SHP77 treated with DMSO at 0.1 percent for 48 hours (cell line): ENCODE measurements around the gene SMIM17.

ENCODE experiments used
- DNase-seq: peaks from one replicate; lab custom pipeline; 2025; lab: John Stamatoyannopoulos, UW

SMIM17 gene

DNA sequence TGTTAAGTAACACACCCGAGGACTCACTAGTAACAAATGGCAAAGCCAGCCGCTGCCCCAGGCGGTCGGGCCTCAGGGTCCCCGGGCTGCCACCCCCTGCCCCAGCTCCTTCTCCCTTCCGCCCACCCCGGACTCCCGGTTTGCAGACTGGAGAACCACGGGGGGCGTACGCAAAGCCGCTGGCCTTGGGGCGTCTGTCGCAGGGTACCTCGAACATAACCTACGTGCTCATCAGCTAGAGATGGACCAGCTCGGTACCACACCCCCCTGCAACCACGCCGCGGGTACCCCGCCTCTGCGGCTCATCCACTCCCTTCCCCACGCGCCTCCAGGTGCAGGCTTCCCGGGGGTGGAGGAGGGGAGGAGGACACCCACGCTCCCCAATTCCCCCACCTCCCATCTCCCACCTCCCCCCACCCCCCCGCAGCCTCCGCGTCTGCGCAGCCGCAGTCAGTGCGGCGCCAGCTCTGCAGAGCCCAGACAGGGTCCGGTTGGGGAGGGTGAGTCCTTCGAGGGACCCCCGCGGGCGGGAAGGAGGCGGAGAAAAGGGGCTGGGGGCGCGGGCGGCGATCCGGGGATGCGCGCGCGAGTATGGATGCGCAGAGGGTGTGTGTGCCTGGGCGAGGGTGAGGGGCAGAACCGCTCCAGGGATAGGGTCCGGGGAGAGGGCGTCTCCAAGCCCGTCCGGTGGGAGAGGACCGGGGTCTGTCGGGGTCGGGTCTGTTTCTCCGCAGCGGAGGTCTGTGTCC, at the start of gene SMIM17:
Gene SMIM17, plus strand, starts transcription at position 449 of the 749 bp plus-strand sequence. CDS start 2,509 bp downstream, outside the sequence.
- no peak for DNase-seq

GRCh38 chr19:56594446-56594782, 48.5 kb upstream of the SMIM17 start:
- no peak for DNase-seq

DNA sequence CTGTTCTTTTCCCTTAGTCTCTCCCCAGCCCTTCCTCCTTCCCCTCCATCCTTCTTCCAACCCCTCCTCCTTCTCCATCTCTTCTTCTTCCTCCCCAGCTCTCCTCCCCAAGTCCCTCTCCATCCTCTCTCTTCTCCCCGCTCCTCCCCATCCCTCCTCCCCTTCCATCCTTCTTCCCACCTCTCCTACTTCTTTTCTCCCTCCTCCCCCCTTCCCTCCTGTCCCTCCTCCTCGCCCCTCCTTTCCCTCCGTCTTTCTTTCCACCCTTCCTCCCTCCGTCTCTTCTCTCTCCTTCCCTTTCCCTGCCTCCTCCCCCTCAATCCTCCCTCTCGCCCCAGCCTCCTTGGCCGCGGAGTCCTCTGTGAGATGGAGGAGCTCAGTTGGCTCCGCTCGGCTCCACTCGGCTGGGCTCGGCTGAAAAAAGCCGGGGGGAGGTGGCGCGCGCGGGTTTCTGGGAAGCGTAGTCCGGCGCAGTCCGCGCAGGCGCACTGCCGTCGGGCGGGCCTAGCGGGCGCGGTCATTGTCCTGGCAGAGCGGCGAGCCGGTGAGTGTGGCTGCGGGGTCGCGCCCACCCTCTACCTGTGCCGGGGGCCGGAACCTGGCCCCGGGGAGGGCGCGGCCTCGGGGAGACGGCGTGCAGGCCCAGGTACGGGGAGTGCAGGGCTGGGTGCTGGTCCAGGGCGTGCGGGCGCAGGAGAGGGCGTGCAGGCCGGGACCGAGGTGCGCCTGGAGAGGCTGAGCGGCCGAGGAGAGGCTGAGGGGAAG, 48.0 kb upstream of the SMIM17 start, which contains the start of gene ZNF71:
Gene ZNF71, plus strand, starts transcription at position 520 of the 765 bp plus-strand sequence. CDS start 6,257 bp downstream, outside the sequence.
- peak; percentile 42 for DNase-seq

DNA sequence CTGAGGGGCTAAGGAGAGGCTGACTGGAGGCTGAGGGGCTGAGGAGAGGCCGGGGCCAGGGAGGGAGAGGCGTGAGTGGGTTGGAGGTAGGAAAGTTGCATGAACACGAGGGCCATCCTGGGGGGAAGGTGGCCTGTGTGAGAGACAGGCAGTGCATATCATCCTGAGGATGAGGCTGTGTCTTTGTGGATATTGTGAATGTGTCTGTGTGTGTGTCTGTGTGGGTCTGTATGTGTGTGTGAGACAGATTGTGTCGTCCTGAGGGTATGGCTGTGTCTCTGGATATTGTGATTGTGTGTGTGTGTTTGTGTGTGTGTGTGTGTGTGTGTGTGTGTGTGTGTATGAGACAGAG, 47.4 kb upstream of the SMIM17 start:
- DNase-seq, result no peak

DNA sequence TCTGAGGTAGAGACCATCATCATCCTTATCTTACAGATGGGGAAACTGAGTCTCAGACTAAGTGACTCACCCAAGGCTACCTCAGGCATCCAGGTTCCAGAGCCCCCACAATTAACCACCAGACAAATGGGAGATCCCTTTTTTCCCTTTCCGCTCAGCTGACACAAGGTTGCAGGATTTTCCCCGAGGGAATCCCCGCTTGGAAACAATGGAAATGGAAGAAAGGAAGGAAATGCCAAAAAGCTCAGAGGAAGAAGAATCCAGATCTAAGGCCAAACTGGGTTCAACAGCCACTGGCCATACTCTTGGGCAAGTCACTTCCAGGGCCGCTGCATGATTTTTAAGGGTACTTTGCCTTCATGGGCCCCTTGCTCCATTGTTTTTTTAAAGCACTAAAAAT, 46.3 kb upstream of the SMIM17 start:
- no peak for DNase-seq

DNA sequence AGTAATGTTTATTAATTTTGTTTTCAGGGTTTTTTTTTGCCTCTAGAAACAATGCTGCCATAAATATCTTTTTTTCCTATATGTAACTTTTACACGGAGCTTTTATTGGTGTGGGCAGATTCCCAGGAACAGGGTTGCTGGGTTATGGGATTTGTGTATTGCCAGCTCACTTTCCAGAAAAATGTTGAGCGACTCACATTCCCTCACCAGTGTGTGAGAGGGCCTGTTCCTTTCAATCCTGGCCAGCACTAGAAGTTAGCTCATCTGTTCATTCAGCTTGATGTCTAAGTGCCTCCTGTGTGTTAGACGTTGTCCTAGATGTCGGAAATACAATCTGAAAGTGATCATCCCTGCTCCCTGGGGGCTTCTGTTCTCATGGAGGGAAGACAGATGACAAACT, 45.3 kb upstream of the SMIM17 start:
- DNase-seq, result no peak

DNA sequence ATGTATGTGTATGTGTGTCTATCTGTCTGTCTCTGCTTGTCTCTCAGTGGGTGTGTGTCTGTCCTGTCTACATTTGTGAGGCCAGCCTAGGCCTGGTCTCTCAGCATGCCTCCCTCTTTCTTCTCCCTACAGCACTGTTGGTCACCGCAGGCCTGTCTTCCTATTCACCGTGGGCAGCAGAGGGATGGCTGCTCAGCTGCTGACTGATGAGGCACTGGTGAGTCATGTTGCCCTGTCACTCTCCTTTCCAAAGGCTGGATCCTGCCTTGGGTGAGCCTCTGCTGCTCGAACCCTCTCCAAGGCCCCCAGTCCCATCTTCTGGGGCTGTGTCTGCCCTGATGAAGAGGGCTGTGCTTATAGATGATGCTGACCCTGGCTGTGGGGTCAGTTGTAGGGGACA, 41.6 kb upstream of the SMIM17 start:
- DNase-seq, result no peak

DNA sequence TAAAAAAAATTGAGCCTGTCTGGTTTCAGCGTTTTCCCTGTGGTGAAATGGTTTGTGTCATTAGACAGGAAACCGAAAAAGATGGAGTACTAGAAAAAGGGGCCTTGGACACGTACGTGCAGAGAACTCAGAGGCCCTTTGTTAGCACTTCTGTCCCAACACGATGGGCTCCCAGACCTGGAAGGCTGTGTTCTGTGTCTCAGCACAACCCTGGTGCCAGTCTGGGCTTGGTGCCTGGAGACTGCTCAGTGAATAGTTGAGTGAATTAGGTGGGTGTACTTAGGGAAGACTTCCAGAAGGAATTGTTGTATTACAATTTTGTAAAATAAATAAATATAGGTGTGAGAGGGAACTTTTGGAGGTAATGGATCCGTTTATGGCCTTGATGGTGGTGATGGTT, 39.1 kb upstream of the SMIM17 start:
- no peak for DNase-seq

DNA sequence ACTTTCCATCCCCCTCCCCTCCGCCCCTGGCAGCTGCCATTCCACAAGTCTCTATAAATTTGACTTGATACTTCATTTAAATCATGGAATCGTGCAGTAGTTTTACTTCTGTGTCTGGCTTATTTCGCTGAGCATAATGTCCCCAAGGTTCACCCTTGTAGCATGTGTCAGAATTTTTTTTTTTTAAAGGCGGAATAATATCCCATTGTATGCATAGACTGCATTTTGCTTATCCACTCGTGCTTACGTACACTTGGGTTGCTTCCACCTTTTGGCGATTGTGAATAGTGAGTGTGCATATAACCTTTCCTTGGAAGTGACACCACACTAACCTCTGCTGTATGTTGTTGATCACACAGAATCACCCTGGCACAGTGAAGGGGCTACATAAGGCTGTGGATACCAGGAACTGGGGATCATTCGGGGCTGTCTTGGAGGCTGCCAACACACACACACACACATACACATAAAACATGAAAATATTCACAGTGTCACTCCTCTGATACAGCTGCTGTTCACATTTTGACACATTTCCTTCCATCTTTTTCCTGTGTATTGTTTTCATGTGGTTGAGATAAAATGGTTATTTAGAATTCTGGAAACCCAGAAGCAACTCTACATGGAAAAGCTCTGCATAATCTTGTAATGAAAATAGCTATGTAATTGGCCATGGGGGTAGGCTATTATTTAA, 34.5 kb upstream of the SMIM17 start:
- DNase-seq, result no peak

DNA sequence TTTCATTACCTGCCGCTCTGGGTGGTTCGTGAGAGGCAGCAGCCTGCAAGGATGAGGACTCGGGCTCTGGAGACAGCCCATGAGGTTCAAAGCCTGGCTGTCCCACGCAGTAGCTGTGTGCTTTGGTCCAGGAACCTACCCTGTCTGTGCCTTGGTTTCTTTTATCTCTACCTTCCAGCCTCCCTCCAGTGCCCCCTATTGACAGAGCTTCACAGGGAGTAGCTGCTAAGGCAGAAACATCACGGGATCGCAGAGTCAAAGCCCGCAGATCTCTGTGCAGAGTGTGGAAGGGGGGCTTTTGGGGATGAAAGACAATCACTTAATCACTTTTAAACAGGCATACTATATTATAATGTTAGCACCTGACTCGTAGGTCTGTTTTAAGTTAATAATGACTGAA, 31.7 kb upstream of the SMIM17 start:
- DNase-seq, result no peak

GRCh38 chr19:56612737-56613136, 30.2 kb upstream of the SMIM17 start:
- DNase-seq, result no peak

GRCh38 chr19:56613639-56614038, 29.3 kb upstream of the SMIM17 start:
- DNase-seq, result no peak

- no peak for DNase-seq
Measured at GRCh38 chr19:56617531-56617930, 25.4 kb upstream of the SMIM17 start.

DNA sequence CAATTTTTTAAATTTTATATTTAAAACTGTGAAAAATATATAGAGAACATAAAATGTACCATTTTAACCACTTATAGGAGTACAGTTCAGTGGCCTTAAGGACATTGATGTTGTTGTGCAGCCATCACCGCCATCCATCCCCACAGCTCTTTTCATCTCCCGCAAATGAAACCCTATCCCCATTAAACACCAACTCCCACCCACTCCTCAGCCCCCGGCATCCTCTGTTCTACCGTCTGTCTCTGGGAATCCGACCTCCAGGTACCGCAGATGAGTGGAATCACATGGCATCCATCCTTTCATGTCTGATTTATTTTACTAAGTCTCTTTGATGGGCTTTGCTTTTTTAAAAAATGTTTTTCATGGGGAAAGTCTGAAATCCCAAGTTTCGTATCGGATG, 23.8 kb upstream of the SMIM17 start:
- no peak for DNase-seq

DNA sequence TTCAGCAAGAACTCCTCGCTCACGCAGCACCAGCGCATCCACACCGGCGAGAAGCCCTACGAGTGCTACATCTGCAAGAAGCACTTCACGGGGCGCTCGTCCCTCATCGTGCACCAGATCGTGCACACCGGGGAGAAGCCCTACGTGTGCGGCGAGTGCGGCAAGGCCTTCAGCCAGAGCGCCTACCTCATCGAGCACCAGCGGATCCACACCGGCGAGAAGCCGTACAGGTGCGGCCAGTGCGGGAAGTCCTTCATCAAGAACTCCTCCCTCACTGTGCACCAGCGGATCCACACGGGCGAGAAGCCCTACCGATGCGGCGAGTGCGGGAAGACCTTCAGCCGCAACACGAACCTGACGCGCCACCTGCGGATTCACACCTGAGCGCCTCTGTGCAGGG, 20.6 kb upstream of the SMIM17 start:
- no peak for DNase-seq

GRCh38 chr19:56623006-56623405, 20.0 kb upstream of the SMIM17 start:
- no peak for DNase-seq

DNA sequence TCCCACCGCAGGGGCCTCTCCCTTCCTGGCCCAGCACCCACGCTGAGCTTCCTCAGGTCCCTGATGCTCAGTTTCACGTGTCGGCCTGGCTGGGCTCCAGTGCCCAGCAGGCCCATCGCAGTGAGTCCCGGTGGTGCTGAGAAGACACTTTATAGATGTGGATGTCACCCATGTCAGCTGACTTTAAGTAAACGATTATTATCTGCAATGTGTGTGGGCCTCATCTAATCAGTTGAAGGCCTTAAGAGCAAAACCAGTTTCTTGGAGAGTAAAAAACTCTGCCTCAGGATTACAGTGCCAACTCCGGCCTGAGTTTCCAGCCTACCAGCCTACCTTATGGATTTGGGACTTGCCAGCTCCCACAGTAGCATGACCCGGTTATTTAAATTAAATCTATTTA, 17.3 kb upstream of the SMIM17 start:
- no peak for DNase-seq

GRCh38 chr19:56633021-56633420, 9.9 kb upstream of the SMIM17 start:
- no peak for DNase-seq

DNA sequence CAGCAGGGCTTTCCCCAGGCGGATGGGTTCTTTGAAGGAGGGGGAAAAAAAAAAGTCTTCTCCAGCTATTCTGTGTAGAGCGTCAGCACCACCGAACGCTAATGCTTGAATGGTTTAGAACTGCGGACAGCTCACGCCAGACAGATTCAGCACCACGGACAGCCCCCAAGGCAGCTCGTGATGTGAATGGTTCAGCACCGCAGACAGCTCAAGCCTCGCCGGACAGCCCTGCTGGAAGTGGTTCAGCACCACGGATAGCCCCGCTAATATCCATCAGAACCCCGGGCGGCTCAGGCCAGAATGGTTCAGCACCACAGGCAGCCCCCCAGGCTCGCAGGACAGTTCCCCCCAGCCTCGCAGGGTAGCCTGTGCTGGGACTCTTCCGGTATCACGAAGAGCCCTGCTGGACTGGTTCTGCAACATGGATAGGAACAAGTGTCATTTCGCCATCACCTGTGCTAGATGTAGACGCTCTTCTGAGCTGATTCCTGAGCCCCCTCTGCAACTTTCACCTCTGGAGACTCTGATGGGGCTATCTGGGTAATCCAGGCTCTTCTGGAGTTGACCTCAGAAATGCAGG, 4.9 kb upstream of the SMIM17 start:
- DNase-seq, result no peak

GRCh38 chr19:56639217-56639616, 3.7 kb upstream of the SMIM17 start:
- DNase-seq, result no peak

- DNase-seq, result no peak
Measured at GRCh38 chr19:56643460-56643955, 549 bp downstream of the SMIM17 start.

- DNase-seq, result no peak
Measured at GRCh38 chr19:56654151-56654550, 11.2 kb downstream of the SMIM17 start.
